ENCODE measurements around the gene MRPS2.
"Not testable (repeated sequence)": the region's sequence is repeated elsewhere in the genome, so short reads cannot be mapped to it uniquely, and the experiment has no call there.

The MRPS2 gene

DNA sequence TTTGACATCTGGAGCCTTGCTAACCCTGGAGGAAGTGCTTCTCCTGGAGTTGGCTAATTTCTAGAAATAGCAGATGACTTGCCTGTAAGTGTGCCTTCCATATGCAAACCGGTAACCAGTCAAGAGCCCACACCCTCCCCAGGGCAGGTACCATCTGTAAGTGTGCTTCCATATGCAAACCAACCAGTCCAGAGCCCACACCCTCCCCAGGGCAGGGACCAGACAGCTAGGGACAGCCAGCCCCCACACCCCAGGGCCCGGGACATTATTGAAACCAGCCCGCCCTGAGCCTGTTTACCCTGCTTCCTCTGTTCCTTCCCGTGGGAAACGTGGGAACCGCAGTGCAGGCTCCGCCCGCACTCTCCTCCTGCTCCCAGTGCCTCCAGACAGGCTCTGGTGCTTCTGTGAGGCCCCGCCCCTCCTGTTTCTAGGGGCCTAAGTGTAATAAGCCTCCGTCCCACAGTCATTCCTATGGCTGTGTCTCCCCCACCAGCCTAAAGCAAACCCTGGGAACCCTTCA lies 33.8 kb downstream of the MRPS2 start:
- H3K4me3 ChIP-seq (ENCODE audit: low read depth in 1 of 2, low read length in 2 of 2); H3K4me1 ChIP-seq (ENCODE audit: control insufficient read depth in 1 of 2, insufficient read depth in 2 of 2, low read length in 2 of 2); H3K9me3 ChIP-seq (ENCODE audit: control insufficient read depth in 1 of 2, low read length in 2 of 2); H3K27me3 ChIP-seq (ENCODE audit: control insufficient read depth in 1 of 2, insufficient read depth in 2 of 2, low read length in 2 of 2); H3K27ac ChIP-seq (ENCODE audit: low read depth, low read length); H3K9ac ChIP-seq (ENCODE audit: low read depth in 1 of 2, low read length in 2 of 2); H3K36me3 ChIP-seq (ENCODE audit: control insufficient read depth in 1 of 2, insufficient read depth in 2 of 2, low read length in 2 of 2): not testable (repeated sequence)

DNA sequence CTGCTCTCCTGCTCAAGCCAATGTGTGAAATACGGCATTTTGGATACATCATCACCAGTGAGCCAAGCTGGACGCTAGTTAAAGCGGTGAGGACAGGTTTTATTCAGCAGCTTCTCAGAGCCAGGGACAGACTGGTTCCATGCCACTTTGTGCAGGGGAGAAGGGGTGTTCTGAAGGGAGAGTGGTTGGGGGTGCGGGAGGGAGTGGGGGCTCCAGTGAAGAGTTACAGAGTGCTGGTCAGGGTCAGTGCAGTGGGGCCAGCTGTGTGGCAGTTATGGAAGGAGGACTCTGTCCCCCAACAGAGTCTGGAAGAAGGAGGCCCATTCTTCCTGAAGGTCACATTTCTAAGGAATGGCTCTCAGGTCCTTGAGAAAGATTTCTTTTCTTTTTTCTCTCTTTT lies 34.3 kb downstream of the MRPS2 start:
- not testable (repeated sequence) for H3K4me3 ChIP-seq (ENCODE audit: low read depth in 1 of 2, low read length in 2 of 2); H3K9ac ChIP-seq (ENCODE audit: low read depth in 1 of 2, low read length in 2 of 2); H3K9me3 ChIP-seq (ENCODE audit: control insufficient read depth in 1 of 2, low read length in 2 of 2); H3K27me3 ChIP-seq (ENCODE audit: control insufficient read depth in 1 of 2, insufficient read depth in 2 of 2, low read length in 2 of 2); H3K27ac ChIP-seq (ENCODE audit: low read depth, low read length); H3K36me3 ChIP-seq (ENCODE audit: control insufficient read depth in 1 of 2, insufficient read depth in 2 of 2, low read length in 2 of 2); H3K4me1 ChIP-seq (ENCODE audit: control insufficient read depth in 1 of 2, insufficient read depth in 2 of 2, low read length in 2 of 2)

DNA sequence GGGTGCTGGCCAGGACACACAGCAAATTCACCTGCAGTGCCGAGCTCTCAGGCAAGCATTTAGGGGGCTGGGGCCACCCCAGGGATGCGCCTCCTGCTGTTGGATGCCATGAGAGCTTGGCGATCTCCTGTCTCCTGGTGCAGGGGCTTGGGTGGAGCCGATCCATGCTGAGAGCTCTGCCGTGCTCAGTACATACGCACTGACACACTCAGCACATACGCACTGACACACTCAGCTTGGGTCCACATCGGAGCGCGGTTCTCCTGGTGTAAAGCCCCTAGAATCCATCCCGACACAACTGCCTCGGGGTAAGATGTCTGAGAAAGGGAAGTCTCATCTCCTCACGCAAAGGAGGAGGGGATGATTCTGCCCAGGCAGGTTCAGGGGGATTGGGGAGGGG lies 35.1 kb downstream of the MRPS2 start:
- not testable (repeated sequence) for H3K4me1 ChIP-seq (ENCODE audit: control insufficient read depth in 1 of 2, insufficient read depth in 2 of 2, low read length in 2 of 2); H3K27me3 ChIP-seq (ENCODE audit: control insufficient read depth in 1 of 2, insufficient read depth in 2 of 2, low read length in 2 of 2); H3K9me3 ChIP-seq (ENCODE audit: control insufficient read depth in 1 of 2, low read length in 2 of 2); H3K36me3 ChIP-seq (ENCODE audit: control insufficient read depth in 1 of 2, insufficient read depth in 2 of 2, low read length in 2 of 2); H3K27ac ChIP-seq (ENCODE audit: low read depth, low read length); H3K4me3 ChIP-seq (ENCODE audit: low read depth in 1 of 2, low read length in 2 of 2); H3K9ac ChIP-seq (ENCODE audit: low read depth in 1 of 2, low read length in 2 of 2)

DNA sequence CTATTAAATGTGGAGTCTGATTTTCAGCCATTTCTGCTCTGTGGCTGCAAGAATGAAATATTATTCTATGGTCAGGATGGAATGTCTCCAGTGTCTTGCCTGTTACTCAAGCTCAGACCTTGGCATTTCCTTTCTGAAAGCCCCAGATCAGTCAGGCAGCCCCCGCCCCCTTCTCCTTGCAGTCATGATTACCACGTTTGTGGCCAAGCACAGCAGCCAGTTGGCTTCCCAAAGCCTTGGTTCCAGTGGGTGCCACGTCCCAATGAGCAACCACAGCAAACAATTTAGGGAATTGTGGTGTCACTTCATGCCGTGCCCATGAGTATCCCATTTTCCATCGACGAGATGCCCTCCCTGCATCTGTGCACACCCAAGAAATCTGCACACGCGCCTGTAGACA lies 35.7 kb downstream of the MRPS2 start:
- H3K9ac ChIP-seq (ENCODE audit: low read depth in 1 of 2, low read length in 2 of 2) = no peak overlapping the region
- H3K27me3 ChIP-seq (ENCODE audit: control insufficient read depth in 1 of 2, insufficient read depth in 2 of 2, low read length in 2 of 2) = no peaks in the 10 kb centered on the region
- no peak overlapping the region for H3K27ac ChIP-seq (ENCODE audit: low read depth, low read length)

DNA sequence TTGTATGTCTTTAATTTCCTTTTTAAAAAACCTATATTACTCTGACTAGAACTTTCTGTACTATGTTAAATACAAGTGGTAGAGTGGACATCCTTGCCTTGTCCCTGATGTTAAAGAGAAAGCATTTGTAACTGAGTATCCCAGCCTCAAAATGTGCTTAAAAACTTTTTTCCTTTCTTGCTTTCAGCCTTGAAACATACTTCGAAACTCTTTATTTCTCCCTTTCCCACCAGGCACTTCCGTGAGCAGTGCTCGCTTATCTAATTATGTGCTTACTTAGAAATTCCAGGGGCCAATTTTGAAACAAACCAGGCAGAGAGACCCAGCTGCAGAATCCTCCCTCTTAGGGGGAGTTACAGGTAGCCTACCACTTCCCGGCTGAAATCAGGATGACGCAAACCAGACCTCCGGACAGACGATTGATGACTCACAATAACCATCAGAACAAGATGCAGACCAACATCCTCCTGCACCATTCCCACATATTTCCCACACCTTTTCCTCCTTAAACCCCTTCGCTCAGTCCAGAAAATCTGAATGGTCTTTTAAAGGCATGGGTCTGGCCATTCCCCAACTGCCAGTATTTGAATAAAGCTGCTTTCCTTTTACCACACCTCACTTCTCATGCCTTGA lies 42.9 kb downstream of the MRPS2 start:
- H3K9ac ChIP-seq (ENCODE audit: low read depth in 1 of 2, low read length in 2 of 2); H3K9me3 ChIP-seq (ENCODE audit: control insufficient read depth in 1 of 2, low read length in 2 of 2); H3K4me1 ChIP-seq (ENCODE audit: control insufficient read depth in 1 of 2, insufficient read depth in 2 of 2, low read length in 2 of 2); H3K4me3 ChIP-seq (ENCODE audit: low read depth in 1 of 2, low read length in 2 of 2); H3K36me3 ChIP-seq (ENCODE audit: control insufficient read depth in 1 of 2, insufficient read depth in 2 of 2, low read length in 2 of 2); H3K27me3 ChIP-seq (ENCODE audit: control insufficient read depth in 1 of 2, insufficient read depth in 2 of 2, low read length in 2 of 2); H3K27ac ChIP-seq (ENCODE audit: low read depth, low read length): not testable (repeated sequence)

More for the DNA sequence above, 35.7 kb downstream of the MRPS2 start:
- Histone ChIP-seq H3K9me3 (ENCODE audit: control insufficient read depth in 1 of 2, low read length in 2 of 2) (no peaks in the 10 kb centered on the region), H3K4me1 (ENCODE audit: control insufficient read depth in 1 of 2, insufficient read depth in 2 of 2, low read length in 2 of 2) (peaks cover 0 to 4% of the 10 kb centered on the region in 2 donors), H3K36me3 (ENCODE audit: control insufficient read depth in 1 of 2, insufficient read depth in 2 of 2, low read length in 2 of 2) (no peaks in the 10 kb centered on the region), H3K4me3 (ENCODE audit: low read depth in 1 of 2, low read length in 2 of 2) (no peak overlapping the region)

DNA sequence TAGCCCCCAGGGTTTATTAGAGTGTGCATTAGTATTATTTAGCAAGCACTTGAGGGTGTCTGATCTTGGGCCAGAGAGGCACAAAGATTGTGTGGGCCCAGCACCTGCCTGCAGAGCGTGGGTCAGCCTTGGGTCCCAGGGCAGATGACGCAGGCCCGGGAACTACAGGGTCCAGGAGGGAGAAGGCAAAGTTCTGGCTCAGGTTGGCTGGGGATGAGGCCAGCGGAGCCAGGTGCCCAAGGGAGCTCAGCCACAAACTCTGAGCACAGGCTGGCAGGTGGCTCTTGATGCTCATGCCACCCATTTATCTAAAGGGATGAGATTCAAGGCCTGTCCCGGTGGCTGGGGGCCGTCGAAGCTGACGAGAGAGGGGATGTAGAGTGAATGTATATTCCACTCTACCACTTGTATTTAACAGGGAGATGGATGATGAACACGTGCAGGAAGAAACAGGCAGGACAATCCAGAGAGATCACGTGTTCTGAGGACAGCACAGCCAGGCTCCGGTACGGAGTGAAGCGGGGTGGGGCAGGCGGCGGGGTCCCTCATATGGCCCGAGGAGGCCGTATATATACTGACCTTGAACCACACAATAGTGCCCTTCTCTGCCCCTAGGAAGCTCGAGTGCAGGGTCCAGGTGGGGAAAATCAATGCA lies 44.6 kb downstream of the MRPS2 start:
- H3K4me3 ChIP-seq (ENCODE audit: low read depth in 1 of 2, low read length in 2 of 2) = no peak overlapping the region
- no peaks in the 10 kb centered on the region for H3K36me3 ChIP-seq (ENCODE audit: control insufficient read depth in 1 of 2, insufficient read depth in 2 of 2, low read length in 2 of 2)
- no peak overlapping the region for H3K27ac ChIP-seq (ENCODE audit: low read depth, low read length)
- H3K9me3 ChIP-seq (ENCODE audit: control insufficient read depth in 1 of 2, low read length in 2 of 2) = no peaks in the 10 kb centered on the region
- H3K4me1 ChIP-seq (ENCODE audit: control insufficient read depth in 1 of 2, insufficient read depth in 2 of 2, low read length in 2 of 2) = no peaks in the 10 kb centered on the region
- H3K9ac ChIP-seq (ENCODE audit: low read depth in 1 of 2, low read length in 2 of 2) = no peak overlapping the region
- H3K27me3 ChIP-seq (ENCODE audit: control insufficient read depth in 1 of 2, insufficient read depth in 2 of 2, low read length in 2 of 2) = no peaks in the 10 kb centered on the region

DNA sequence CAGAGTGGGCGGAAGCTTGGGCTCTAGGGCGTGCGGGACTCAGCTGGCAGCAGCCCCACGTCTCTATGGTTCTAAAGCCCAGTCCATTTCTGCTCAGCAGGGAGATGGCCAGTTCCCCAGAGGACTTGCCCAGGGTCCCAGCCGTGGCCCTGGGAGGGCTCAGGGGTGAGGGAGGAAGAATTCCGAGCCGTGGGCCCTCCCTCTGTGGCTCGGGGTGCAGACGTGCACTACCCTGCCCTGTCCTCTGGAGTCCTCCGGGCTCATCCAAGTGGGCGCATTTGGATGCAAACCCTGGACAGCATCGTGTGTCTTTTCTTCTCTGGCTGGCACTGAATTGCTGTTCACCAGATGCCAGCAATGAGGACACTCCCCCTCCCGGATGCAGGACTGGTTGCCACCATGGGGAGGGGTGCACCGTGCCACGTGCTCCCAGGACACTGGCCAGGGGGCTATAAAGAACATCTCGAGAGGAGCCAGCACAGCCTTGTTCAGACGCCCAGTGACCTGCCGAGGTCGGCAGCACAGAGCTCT lies 45.2 kb downstream of the MRPS2 start, which contains the start of gene OBP2A:
Gene OBP2A, plus strand, starts transcription at position 481 of the 531 bp plus-strand sequence. CDS start 55 bp downstream, outside the sequence.
- H3K4me3 ChIP-seq (ENCODE audit: low read depth in 1 of 2, low read length in 2 of 2); H3K27ac ChIP-seq (ENCODE audit: low read depth, low read length); H3K9me3 ChIP-seq (ENCODE audit: control insufficient read depth in 1 of 2, low read length in 2 of 2); H3K9ac ChIP-seq (ENCODE audit: low read depth in 1 of 2, low read length in 2 of 2); H3K27me3 ChIP-seq (ENCODE audit: control insufficient read depth in 1 of 2, insufficient read depth in 2 of 2, low read length in 2 of 2); H3K4me1 ChIP-seq (ENCODE audit: control insufficient read depth in 1 of 2, insufficient read depth in 2 of 2, low read length in 2 of 2); H3K36me3 ChIP-seq (ENCODE audit: control insufficient read depth in 1 of 2, insufficient read depth in 2 of 2, low read length in 2 of 2): not testable (repeated sequence)

DNA sequence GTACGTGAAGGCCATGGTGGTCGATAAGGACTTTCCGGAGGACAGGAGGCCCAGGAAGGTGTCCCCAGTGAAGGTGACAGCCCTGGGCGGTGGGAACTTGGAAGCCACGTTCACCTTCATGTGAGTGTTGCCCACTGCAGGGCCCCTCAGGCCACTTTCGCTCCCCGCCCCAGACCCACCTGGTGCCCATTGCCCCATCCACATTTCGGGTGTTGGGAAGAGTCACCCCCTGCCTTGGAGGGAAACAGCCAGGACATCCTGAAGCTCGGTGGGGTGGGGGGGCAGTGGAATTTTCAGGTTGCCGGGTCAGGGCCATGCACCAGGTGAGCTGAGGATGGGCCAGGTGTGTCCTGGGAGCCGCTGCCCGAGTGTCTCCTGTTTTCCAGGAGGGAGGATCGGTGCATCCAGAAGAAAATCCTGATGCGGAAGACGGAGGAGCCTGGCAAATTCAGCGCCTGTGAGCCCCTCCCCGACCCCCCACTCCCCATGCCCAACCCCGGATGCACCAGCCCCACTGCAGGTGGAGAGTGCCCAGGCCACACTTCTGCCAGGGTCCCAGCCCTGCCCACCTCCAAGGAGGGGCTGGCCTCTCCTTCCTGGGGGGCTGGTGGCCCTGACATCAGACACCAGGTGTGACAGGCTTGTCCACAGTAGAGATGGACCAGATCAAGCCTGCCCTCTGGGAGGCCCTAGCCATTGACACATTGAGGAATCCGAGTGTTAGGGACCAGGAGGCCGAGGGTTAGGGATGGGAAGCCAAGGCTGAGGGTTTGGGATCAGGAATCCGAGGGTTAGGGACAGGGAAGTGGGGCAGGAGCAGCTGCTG lies 46.5 kb downstream of the MRPS2 start:
- H3K9me3 ChIP-seq (ENCODE audit: control insufficient read depth in 1 of 2, low read length in 2 of 2); H3K4me1 ChIP-seq (ENCODE audit: control insufficient read depth in 1 of 2, insufficient read depth in 2 of 2, low read length in 2 of 2); H3K9ac ChIP-seq (ENCODE audit: low read depth in 1 of 2, low read length in 2 of 2); H3K4me3 ChIP-seq (ENCODE audit: low read depth in 1 of 2, low read length in 2 of 2); H3K27ac ChIP-seq (ENCODE audit: low read depth, low read length); H3K36me3 ChIP-seq (ENCODE audit: control insufficient read depth in 1 of 2, insufficient read depth in 2 of 2, low read length in 2 of 2); H3K27me3 ChIP-seq (ENCODE audit: control insufficient read depth in 1 of 2, insufficient read depth in 2 of 2, low read length in 2 of 2): not testable (repeated sequence)

DNA sequence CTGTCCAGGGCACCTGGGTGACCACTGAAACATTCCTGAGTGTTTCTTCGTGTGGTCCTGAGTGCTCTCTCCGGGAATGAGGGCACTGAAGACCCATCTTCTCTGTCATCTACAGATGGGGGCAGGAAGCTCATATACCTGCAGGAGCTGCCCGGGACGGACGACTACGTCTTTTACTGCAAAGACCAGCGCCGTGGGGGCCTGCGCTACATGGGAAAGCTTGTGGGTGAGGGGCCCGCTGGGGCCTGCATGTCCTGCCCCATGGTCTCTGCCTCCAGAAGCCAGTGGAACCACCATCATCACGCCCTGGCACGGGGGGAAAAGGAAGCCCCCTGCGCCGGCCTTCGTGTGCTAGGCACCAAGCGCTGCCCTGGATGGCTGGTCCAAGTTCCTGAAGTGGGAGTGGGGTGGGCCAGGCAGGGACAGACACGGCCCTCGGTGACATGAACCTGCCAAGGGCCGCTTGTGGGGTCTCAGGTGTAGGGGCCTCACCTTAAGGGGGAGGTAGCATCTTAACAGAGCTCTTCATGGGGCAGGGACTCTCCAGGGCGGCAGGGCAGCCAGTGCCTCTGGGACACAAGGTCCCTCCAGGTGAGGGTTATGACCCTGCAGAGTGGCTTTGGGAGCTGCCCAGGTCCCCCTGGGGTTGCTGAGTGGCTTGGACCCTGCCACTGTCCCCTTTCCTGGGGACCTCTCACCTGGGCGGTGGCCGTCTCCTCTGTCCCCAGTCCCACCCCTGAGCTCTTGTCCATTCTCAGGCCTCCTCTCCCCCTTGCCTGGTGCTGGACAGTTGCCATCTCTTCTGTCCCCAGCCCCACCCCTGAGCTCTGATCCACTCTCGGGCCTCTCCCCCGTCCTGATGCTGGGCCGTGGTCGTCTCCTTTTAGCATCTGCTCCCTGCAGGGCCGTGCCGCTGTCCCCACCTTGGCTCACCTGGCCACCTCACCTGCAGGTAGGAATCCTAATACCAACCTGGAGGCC lies 47.6 kb downstream of the MRPS2 start:
- no peaks in the 10 kb centered on the region for H3K9me3 ChIP-seq (ENCODE audit: control insufficient read depth in 1 of 2, low read length in 2 of 2)
- no peak overlapping the region for H3K4me3 ChIP-seq (ENCODE audit: low read depth in 1 of 2, low read length in 2 of 2)
- H3K9ac ChIP-seq (ENCODE audit: low read depth in 1 of 2, low read length in 2 of 2) = no peak overlapping the region
- no peaks in the 10 kb centered on the region for H3K4me1 ChIP-seq (ENCODE audit: control insufficient read depth in 1 of 2, insufficient read depth in 2 of 2, low read length in 2 of 2)
- no peaks in the 10 kb centered on the region for H3K27me3 ChIP-seq (ENCODE audit: control insufficient read depth in 1 of 2, insufficient read depth in 2 of 2, low read length in 2 of 2)
- no peaks in the 10 kb centered on the region for H3K36me3 ChIP-seq (ENCODE audit: control insufficient read depth in 1 of 2, insufficient read depth in 2 of 2, low read length in 2 of 2)
- no peak overlapping the region for H3K27ac ChIP-seq (ENCODE audit: low read depth, low read length)

Measured in duodenal mucosa (tissue), 2 donors.